MCF 10A (cell line): ENCODE measurements around the gene FBN1. TPM values are rescaled to one million over a fixed set of nuclear protein-coding genes. Genes with fewer than 3 reads are reported as not detected.

Experiments used
- BruUV-seq: library from RNA; stranded (reverse); fragments of 400-500 nt; replicated peaks from 2 replicates; lab custom pipeline; 2021; lab: Mats Ljungman, UMichigan
- CTCF ChIA-PET: fragments of 300-600 bp; sonication (Branson Sonifier 250); formaldehyde crosslinking; extraction: SDS; loops from one replicate; lab custom pipeline; 2021; ENCODE audit warnings: antibody characterized with exemption, inconsistent platforms; lab: Yijun Ruan, JAX
- POLR2A ChIA-PET: fragments of 300-600, 350-650 bp; sonication (Branson Sonifier 250); formaldehyde crosslinking; extraction: SDS; loops from one replicate; lab custom pipeline; 2020; ENCODE audit warnings: antibody characterized with exemption, inconsistent platforms; lab: Yijun Ruan, JAX
- DNase-seq: peaks from one replicate; pipeline ENCODE4 v3.0.0-alpha.2; 2018; ENCODE audit not compliant: unreplicated experiment
- H3K27ac Mint-ChIP-seq: one replicate; pipeline ENCODE4 v1.8.0; 2022; ENCODE audit warnings: mild to moderate bottlenecking, low read depth, mixed read lengths; ENCODE audit not compliant: unreplicated experiment
- H3K27me3 Mint-ChIP-seq: one replicate; pipeline ENCODE4 v1.8.0; 2022; ENCODE audit warnings: mixed read lengths; ENCODE audit not compliant: insufficient read depth, unreplicated experiment
- H3K36me3 Mint-ChIP-seq: one replicate; pipeline ENCODE4 v1.8.0; 2022; ENCODE audit warnings: mild to moderate bottlenecking, moderate library complexity, mixed read lengths; ENCODE audit not compliant: insufficient read depth, unreplicated experiment
- H3K4me1 Mint-ChIP-seq: one replicate; pipeline ENCODE4 v1.8.0; 2022; ENCODE audit warnings: mixed read lengths; ENCODE audit not compliant: insufficient read depth, unreplicated experiment
- H3K4me3 Mint-ChIP-seq: one replicate; pipeline ENCODE4 v1.8.0; 2022; ENCODE audit warnings: mild to moderate bottlenecking, moderate library complexity, mixed read lengths; ENCODE audit not compliant: unreplicated experiment
- H3K9me3 Mint-ChIP-seq: one replicate; pipeline ENCODE4 v1.8.0; 2022; ENCODE audit warnings: mixed read lengths; ENCODE audit not compliant: unreplicated experiment
- CTCF ChIP-seq: fragments of 200-600 bp; IDR thresholded peaks from one replicate; pipeline ENCODE4 v1.8.0; 2022; ENCODE audit warnings: antibody characterized with exemption, mild to moderate bottlenecking; ENCODE audit not compliant: unreplicated experiment
- intact Hi-C: fragments of 100-400 bp; cut with micrococcal nuclease; formaldehyde crosslinking; loops from 2 replicates; pipeline ENCODE4 v1.14.1; 2022
- total RNA-seq: library from RNA; stranded (reverse); gene quantifications from 2 replicates; pipeline ENCODE4 v1.2.3, GENCODE V29; 2022

The FBN1 gene
- total RNA-seq, 1 experiment from 2014 or later: 14.3 TPM

DNA sequence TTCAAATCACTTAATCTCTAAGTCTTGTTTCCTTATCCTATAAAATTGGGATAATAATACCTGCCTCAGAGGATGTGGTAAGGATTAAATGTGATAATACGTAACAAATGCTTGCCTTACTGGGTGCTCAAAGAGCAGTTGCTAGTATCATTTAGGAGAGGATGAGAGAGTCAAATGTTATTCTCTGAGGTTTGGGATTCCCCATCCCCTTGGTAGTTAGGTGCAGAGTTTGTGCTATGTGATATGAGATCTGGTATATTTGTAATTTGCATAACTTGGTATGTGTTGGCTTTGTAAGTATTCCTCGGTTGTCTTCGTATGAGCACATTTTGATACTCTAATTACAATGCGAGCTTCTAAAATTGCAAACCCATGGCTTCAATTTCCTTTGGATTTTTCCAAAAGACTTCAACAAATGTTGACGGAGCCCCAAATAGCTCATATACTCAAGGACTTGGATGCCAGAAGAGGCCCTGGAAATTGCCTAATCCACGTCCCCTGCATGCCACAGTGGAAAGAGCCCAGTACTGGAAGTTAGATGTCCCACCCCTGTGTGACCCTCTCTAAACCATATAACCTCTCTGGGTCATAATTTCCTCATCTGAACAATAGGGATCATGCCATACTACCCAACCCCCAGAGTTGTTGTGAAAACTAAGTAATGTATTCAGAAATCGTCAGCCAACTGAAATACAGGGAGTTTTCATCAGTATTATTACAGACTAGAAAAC, 85.0 kb downstream of the FBN1 start:
- POLR2A ChIA-PET: no interaction called here
- BruUV-seq: no TSS peak
- CTCF ChIA-PET: no interaction called here
- TF ChIP-seq CTCF: no peak
- Mint-ChIP-seq H3K27ac (no peak overlapping the region), H3K4me3 (no peak overlapping the region), H3K9me3 (no peaks in the 10 kb centered on the region), H3K27me3 (no peaks in the 10 kb centered on the region), H3K4me1 (peaks cover 27% of the 10 kb centered on the region), H3K36me3 (no peaks in the 10 kb centered on the region)
- intact Hi-C loops: no loop called here
- no peak for DNase-seq

GRCh38 chr15:48559285-48559684, 86.2 kb downstream of the FBN1 start:
- ChIA-PET CTCF (no interaction called here), POLR2A (no interaction called here)
- H3K4me3 Mint-ChIP-seq: no peak overlapping the region
- intact Hi-C loops: no loop called here
- H3K36me3 Mint-ChIP-seq: no peaks in the 10 kb centered on the region
- H3K27ac Mint-ChIP-seq: no peak overlapping the region
- no peak for DNase-seq
- no peak for TF ChIP-seq CTCF
- no peaks in the 10 kb centered on the region for H3K9me3 Mint-ChIP-seq
- BruUV-seq: no TSS peak
- no peaks in the 10 kb centered on the region for H3K27me3 Mint-ChIP-seq
- H3K4me1 Mint-ChIP-seq: peaks cover 23% of the 10 kb centered on the region

DNA sequence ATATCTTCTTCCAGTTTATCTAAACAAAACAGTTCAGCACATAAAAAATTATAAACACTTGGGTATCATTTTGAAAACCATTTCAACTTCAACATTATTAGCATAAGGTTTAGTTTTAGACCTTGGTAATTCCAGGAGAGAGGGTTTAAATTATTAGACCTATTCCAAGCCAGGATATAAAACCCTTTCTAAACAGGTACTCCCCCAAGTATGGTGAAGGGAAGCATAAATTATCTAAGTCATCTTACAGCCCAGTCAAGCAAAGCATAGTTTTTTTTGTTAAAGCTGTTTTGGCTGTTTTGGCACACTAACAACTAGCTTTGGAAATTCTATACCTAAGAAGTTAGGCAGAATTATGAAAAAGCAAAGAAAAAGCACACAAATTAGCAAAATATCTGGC, 87.3 kb downstream of the FBN1 start:
- no peak overlapping the region for H3K27ac Mint-ChIP-seq
- no peak for DNase-seq
- H3K4me1 Mint-ChIP-seq: peaks cover 29% of the 10 kb centered on the region
- H3K4me3 Mint-ChIP-seq: no peak overlapping the region
- H3K9me3 Mint-ChIP-seq: no peaks in the 10 kb centered on the region
- intact Hi-C loops: no loop called here
- H3K36me3 Mint-ChIP-seq: no peaks in the 10 kb centered on the region
- ChIA-PET CTCF (interaction anchor here (0.6 to 0.7 kb wide), 2 partner anchors 60 to 184 kb away, joined by 3 read pairs; no protein-coding TSS in a partner anchor), POLR2A (no interaction called here)
- no TSS peak for BruUV-seq
- TF ChIP-seq CTCF: no peak
- H3K27me3 Mint-ChIP-seq: no peaks in the 10 kb centered on the region

- H3K36me3 Mint-ChIP-seq: no peaks in the 10 kb centered on the region
- DNase-seq: no peak
- intact Hi-C loops: no loop called here
- BruUV-seq: no TSS peak
- H3K9me3 Mint-ChIP-seq: no peaks in the 10 kb centered on the region
- H3K27ac Mint-ChIP-seq: no peak overlapping the region
- H3K4me3 Mint-ChIP-seq: no peak overlapping the region
- TF ChIP-seq CTCF: no peak
- ChIA-PET POLR2A (interaction anchor here (1.4 kb wide), 1 partner anchor 70 kb away, joined by 3 read pairs; no protein-coding TSS in a partner anchor), CTCF (interaction anchor here (0.6 to 1.2 kb wide), 3 partner anchors 10 to 200 kb away, joined by 3 to 4 read pairs (median 3); no protein-coding TSS in a partner anchor)
- H3K4me1 Mint-ChIP-seq: peaks cover 29% of the 10 kb centered on the region
- no peaks in the 10 kb centered on the region for H3K27me3 Mint-ChIP-seq
Observed at GRCh38 chr15:48557335-48557734, 88.2 kb downstream of the FBN1 start.
